ENCODE results near the gene EFNA4.

Gene EFNA4

DNA sequence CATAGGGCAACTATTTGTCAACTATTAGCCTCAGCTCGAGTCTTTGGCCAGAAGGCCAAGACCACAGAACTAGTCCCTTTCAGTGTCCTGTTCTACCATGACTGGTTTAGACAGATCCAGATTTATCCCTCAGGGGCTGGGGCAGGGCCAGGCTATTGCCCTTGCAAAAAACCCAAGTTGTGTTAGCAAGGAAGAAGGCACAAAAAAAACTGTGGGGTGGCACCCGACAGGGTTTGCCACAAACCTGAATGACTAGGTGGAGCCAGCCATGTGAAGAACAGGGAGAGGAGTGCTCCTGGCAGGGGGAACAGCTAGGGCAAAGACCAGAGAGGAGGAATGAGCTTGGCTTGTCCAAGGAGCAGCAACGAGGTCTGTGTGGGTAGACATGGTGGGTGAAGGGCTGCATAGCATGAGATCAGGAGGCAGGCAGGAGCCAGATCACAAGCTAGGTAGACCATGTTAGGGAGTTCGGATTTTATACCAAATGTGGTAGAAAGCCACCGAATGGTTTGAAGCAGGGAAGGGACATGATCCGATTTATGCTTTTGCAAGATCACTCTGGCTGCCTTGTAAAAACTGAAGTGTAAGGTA, 25.6 kb upstream of the EFNA4 start:
- Histone ChIP-seq H3K18ac (ENCODE audit: low read depth in 1 of 2, low read length in 2 of 2) (no peak overlapping the region), H3K4ac (ENCODE audit: low read depth in 1 of 2, low read length in 2 of 2) (no peak overlapping the region), H2AFZ (ENCODE audit: low read depth, low read length) (no peak overlapping the region), H3K4me2 (ENCODE audit: low read length, poor library complexity, severe bottlenecking) (no peak overlapping the region), H2BK15ac (ENCODE audit: low read depth, poor library complexity, severe bottlenecking) (no peak overlapping the region), H2BK120ac (ENCODE audit: low read depth, low read length) (no peak overlapping the region), H3K27me3 (ENCODE audit: control insufficient read depth in 1 of 2, insufficient read depth in 1 of 2, low read length in 2 of 2) (peaks cover 0 to 28% of the 10 kb centered on the region in 2 experiments), H3K9me3 (ENCODE audit: control insufficient read depth, low read length) (no peaks in the 10 kb centered on the region), H3K36me3 (ENCODE audit: control insufficient read depth in 1 of 2, insufficient read depth in 2 of 2, low read depth in 1 of 2, low read length in 2 of 2) (no peaks in the 10 kb centered on the region), H3K9ac (ENCODE audit: low read length) (no peak overlapping the region), H3K14ac (ENCODE audit: low read length in 2 of 2) (no peak overlapping the region), H3K4me3 (ENCODE audit: insufficient read depth in 1 of 2, low read depth in 1 of 2, low read length in 2 of 2) (no peak overlapping the region), H3K27ac (ENCODE audit: low read length, poor library complexity, severe bottlenecking) (no peak overlapping the region), H2AK5ac (ENCODE audit: low read length, severe bottlenecking) (no peak overlapping the region), H2BK12ac (ENCODE audit: low read length in 2 of 2) (no peak overlapping the region), H3K4me1 (ENCODE audit: control insufficient read depth, insufficient read depth, low read depth, low read length) (no peaks in the 10 kb centered on the region), H2BK5ac (ENCODE audit: low read depth, low read length, poor library complexity, severe bottlenecking) (no peak overlapping the region), H3K23ac (ENCODE audit: low read length in 2 of 2) (no peak overlapping the region), H4K8ac (ENCODE audit: low read length) (no peak overlapping the region), H4K91ac (ENCODE audit: low read length) (no peak overlapping the region), H3K79me1 (replicated peaks; ENCODE audit: low read length, poor library complexity, severe bottlenecking) (no peaks in the 10 kb centered on the region)
- WGBS, result 93% methylated on average over 6 of the region's 6 CpGs
- DNase-seq, result no peak

DNA sequence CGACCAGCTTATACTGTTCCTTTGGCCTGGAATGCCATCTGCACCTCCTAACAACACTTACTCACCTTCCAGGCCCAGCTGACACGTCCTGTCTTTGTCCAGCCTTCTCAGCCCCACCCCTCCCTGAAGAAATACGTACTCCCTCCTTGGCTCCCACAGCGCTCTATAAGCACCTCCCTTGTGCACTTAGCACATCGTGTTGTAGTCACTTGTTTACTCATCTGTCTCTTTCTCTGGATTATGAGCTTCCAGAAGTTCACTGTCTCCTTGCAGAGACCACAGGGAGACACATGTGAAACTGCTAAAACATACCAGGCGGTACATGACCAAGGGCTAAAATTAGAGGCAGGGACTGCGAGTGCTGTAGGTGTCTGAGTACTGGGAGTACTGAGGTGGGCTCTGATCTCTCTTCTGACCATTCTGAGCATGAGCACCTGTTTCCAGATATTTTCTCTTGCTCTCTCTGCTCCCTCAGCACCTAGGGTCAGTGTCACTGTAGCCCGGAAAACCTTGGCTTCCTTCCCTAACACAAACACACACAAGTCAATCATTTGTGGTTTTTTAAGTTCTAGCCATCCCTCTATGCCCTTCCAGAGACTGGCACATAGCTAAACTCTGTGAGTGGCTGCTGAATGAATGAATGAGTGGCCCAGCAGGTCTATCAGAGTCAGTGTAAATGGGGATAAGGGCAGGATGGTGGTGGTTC, 24.8 kb upstream of the EFNA4 start:
- H4K8ac ChIP-seq (ENCODE audit: low read length), result no peak overlapping the region
- no peak overlapping the region for H2BK120ac ChIP-seq (ENCODE audit: low read depth, low read length)
- H3K27me3 ChIP-seq (ENCODE audit: control insufficient read depth in 1 of 2, insufficient read depth in 1 of 2, low read length in 2 of 2), result peaks cover 0 to 27% of the 10 kb centered on the region in 2 experiments
- no peak overlapping the region for H3K27ac ChIP-seq (ENCODE audit: low read length, poor library complexity, severe bottlenecking)
- no peak overlapping the region for H3K4me2 ChIP-seq (ENCODE audit: low read length, poor library complexity, severe bottlenecking)
- H3K79me1 ChIP-seq (replicated peaks; ENCODE audit: low read length, poor library complexity, severe bottlenecking), result no peaks in the 10 kb centered on the region
- peak overlapping the region; percentile 8 for H2BK5ac ChIP-seq (ENCODE audit: low read depth, low read length, poor library complexity, severe bottlenecking)
- no peak overlapping the region for H4K91ac ChIP-seq (ENCODE audit: low read length)
- no peak overlapping the region for H2AFZ ChIP-seq (ENCODE audit: low read depth, low read length)
- no peaks in the 10 kb centered on the region for H3K36me3 ChIP-seq (ENCODE audit: control insufficient read depth in 1 of 2, insufficient read depth in 2 of 2, low read depth in 1 of 2, low read length in 2 of 2)
- peak; percentile 63 for DNase-seq
- no peak overlapping the region for H3K23ac ChIP-seq (ENCODE audit: low read length in 2 of 2)
- no peak overlapping the region for H2AK5ac ChIP-seq (ENCODE audit: low read length, severe bottlenecking)
- H3K4ac ChIP-seq (ENCODE audit: low read depth in 1 of 2, low read length in 2 of 2), result no peak overlapping the region
- no peak overlapping the region for H3K4me3 ChIP-seq (ENCODE audit: insufficient read depth in 1 of 2, low read depth in 1 of 2, low read length in 2 of 2)
- no peak overlapping the region for H3K9ac ChIP-seq (ENCODE audit: low read length)
- 55% methylated on average over 8 of the region's 8 CpGs for WGBS
- no peak overlapping the region for H3K18ac ChIP-seq (ENCODE audit: low read depth in 1 of 2, low read length in 2 of 2)
- no peak overlapping the region for H3K14ac ChIP-seq (ENCODE audit: low read length in 2 of 2)
- no peak overlapping the region for H2BK15ac ChIP-seq (ENCODE audit: low read depth, poor library complexity, severe bottlenecking)
- no peak overlapping the region for H2BK12ac ChIP-seq (ENCODE audit: low read length in 2 of 2)
- H3K9me3 ChIP-seq (ENCODE audit: control insufficient read depth, low read length), result no peaks in the 10 kb centered on the region
- peaks cover 2% of the 10 kb centered on the region for H3K4me1 ChIP-seq (ENCODE audit: control insufficient read depth, insufficient read depth, low read depth, low read length)

DNA sequence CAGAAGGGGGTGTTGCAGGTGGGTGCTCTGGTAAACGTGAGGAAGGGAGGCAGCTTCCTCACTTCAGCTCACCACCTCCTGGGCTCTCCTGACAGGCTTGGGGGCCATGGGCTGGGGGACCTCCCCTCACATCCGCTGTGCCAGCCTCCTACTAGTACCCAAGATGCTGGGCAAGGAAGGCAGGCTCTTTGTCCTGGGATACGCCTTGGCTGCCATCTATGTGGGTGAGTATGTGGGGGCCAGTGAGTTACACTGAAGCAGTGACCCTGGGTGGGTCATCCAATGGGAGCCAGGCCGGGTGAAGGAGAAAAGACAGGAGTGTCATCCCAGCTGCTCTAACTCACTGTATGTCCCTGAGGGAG, 24.3 kb upstream of the EFNA4 start:
- Histone ChIP-seq H2BK15ac (ENCODE audit: low read depth, poor library complexity, severe bottlenecking) (no peak overlapping the region), H3K79me1 (replicated peaks; ENCODE audit: low read length, poor library complexity, severe bottlenecking) (no peaks in the 10 kb centered on the region), H2AK5ac (ENCODE audit: low read length, severe bottlenecking) (no peak overlapping the region), H2AFZ (ENCODE audit: low read depth, low read length) (no peak overlapping the region), H3K9me3 (ENCODE audit: control insufficient read depth, low read length) (no peaks in the 10 kb centered on the region), H3K9ac (ENCODE audit: low read length) (no peak overlapping the region), H4K8ac (ENCODE audit: low read length) (no peak overlapping the region), H2BK5ac (ENCODE audit: low read depth, low read length, poor library complexity, severe bottlenecking) (no peak overlapping the region), H3K27me3 (ENCODE audit: control insufficient read depth in 1 of 2, insufficient read depth in 1 of 2, low read length in 2 of 2) (peaks cover 0 to 21% of the 10 kb centered on the region in 2 experiments), H3K4me3 (ENCODE audit: insufficient read depth in 1 of 2, low read depth in 1 of 2, low read length in 2 of 2) (no peak overlapping the region), H3K27ac (ENCODE audit: low read length, poor library complexity, severe bottlenecking) (no peak overlapping the region), H3K4me1 (ENCODE audit: control insufficient read depth, insufficient read depth, low read depth, low read length) (peaks cover 2% of the 10 kb centered on the region), H2BK120ac (ENCODE audit: low read depth, low read length) (no peak overlapping the region), H3K4me2 (ENCODE audit: low read length, poor library complexity, severe bottlenecking) (no peak overlapping the region), H3K36me3 (ENCODE audit: control insufficient read depth in 1 of 2, insufficient read depth in 2 of 2, low read depth in 1 of 2, low read length in 2 of 2) (no peaks in the 10 kb centered on the region), H3K18ac (ENCODE audit: low read depth in 1 of 2, low read length in 2 of 2) (no peak overlapping the region), H3K4ac (ENCODE audit: low read depth in 1 of 2, low read length in 2 of 2) (no peak overlapping the region), H3K23ac (ENCODE audit: low read length in 2 of 2) (peak overlapping the region in 1 of 2 experiments; percentile 14), H2BK12ac (ENCODE audit: low read length in 2 of 2) (no peak overlapping the region), H3K14ac (ENCODE audit: low read length in 2 of 2) (no peak overlapping the region), H4K91ac (ENCODE audit: low read length) (no peak overlapping the region)
- DNase-seq, result no peak
- WGBS, result 84% methylated on average over 2 of the region's 4 CpGs

DNA sequence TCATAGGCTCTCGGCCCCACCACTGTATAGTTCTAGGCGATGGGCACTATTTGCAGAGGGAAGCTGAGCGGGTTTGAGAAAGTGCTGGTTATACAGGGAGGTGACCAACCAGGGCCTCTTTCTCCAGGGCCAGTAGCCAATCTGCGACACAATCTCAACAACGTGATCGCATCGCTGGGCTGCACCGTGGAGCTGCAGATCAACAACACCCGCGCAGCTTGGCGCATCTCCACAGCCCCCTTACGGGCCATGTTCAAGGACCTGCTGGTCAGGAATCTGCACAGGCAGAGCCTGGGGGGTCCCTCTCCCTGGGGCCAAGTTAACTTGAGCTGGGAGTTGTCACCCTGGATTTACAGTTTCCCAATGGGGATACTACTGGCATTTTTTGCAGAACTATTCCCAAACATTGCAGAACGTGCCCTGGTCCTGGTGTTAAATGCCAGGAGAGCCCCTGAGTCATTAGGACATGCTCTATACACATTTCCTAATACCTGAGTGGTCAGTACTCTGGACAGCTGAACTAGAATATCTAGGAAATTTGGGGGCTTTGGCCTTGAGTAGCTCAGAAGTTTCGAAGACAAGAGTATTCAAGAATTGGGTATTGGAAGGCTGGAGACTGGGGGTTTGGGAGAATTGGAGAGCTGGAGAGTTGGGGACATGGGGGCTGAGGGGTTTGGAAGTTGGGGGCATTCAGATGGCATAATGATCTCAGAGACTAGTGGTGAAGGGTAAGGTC, 23.0 kb upstream of the EFNA4 start:
- Histone ChIP-seq H3K14ac (ENCODE audit: low read length in 2 of 2) (no peak overlapping the region), H3K23ac (ENCODE audit: low read length in 2 of 2) (no peak overlapping the region), H3K27me3 (ENCODE audit: control insufficient read depth in 1 of 2, insufficient read depth in 1 of 2, low read length in 2 of 2) (peaks cover 0 to 19% of the 10 kb centered on the region in 2 experiments), H3K27ac (ENCODE audit: low read length, poor library complexity, severe bottlenecking) (no peak overlapping the region), H3K4me1 (ENCODE audit: control insufficient read depth, insufficient read depth, low read depth, low read length) (peaks cover 12% of the 10 kb centered on the region), H2BK120ac (ENCODE audit: low read depth, low read length) (no peak overlapping the region), H3K9me3 (ENCODE audit: control insufficient read depth, low read length) (no peaks in the 10 kb centered on the region), H3K79me1 (replicated peaks; ENCODE audit: low read length, poor library complexity, severe bottlenecking) (no peaks in the 10 kb centered on the region), H3K4ac (ENCODE audit: low read depth in 1 of 2, low read length in 2 of 2) (no peak overlapping the region), H2BK5ac (ENCODE audit: low read depth, low read length, poor library complexity, severe bottlenecking) (no peak overlapping the region), H4K91ac (ENCODE audit: low read length) (no peak overlapping the region), H3K18ac (ENCODE audit: low read depth in 1 of 2, low read length in 2 of 2) (no peak overlapping the region), H3K4me2 (ENCODE audit: low read length, poor library complexity, severe bottlenecking) (no peak overlapping the region), H4K8ac (ENCODE audit: low read length) (no peak overlapping the region), H3K9ac (ENCODE audit: low read length) (no peak overlapping the region), H2BK12ac (ENCODE audit: low read length in 2 of 2) (no peak overlapping the region), H3K4me3 (ENCODE audit: insufficient read depth in 1 of 2, low read depth in 1 of 2, low read length in 2 of 2) (no peak overlapping the region), H2BK15ac (ENCODE audit: low read depth, poor library complexity, severe bottlenecking) (no peak overlapping the region), H3K36me3 (ENCODE audit: control insufficient read depth in 1 of 2, insufficient read depth in 2 of 2, low read depth in 1 of 2, low read length in 2 of 2) (no peaks in the 10 kb centered on the region), H2AK5ac (ENCODE audit: low read length, severe bottlenecking) (no peak overlapping the region), H2AFZ (ENCODE audit: low read depth, low read length) (no peak overlapping the region)
- DNase-seq, result no peak
- WGBS, result 93% methylated on average over 14 of the region's 14 CpGs

All from mesenchymal stem cell (in vitro differentiated cells and primary cell).